ENCODE measurements around the gene EDN3.

The EDN3 gene

GRCh38 chr20:59361411-59361810 is 61.0 kb downstream of the EDN3 start:
- DNase-seq (ENCODE audit: low read depth) = no peak
- no peak overlapping the region for H3K4me3 ChIP-seq (ENCODE audit: low read depth, low read length)
- no peak for TF ChIP-seq CTCF (conservative IDR thresholded peaks at IDR 0.05; ENCODE audit: low read depth, low read length)

- TF ChIP-seq CTCF (conservative IDR thresholded peaks at IDR 0.05; ENCODE audit: low read depth, low read length) = no peak
- no peak for DNase-seq (ENCODE audit: low read depth)
- no peak overlapping the region for H3K4me3 ChIP-seq (ENCODE audit: low read depth, low read length)
Observed at GRCh38 chr20:59363101-59363500, 62.7 kb downstream of the EDN3 start.

- no peak overlapping the region for H3K4me3 ChIP-seq (ENCODE audit: low read depth, low read length)
- no peak for DNase-seq (ENCODE audit: low read depth)
- no peak for TF ChIP-seq CTCF (conservative IDR thresholded peaks at IDR 0.05; ENCODE audit: low read depth, low read length)
Observed at GRCh38 chr20:59364611-59365010, 64.2 kb downstream of the EDN3 start.

- DNase-seq (ENCODE audit: low read depth) = no peak
Observed at GRCh38 chr20:59365611-59366285, 65.3 kb downstream of the EDN3 start.

GRCh38 chr20:59371431-59371830 is 71.0 kb downstream of the EDN3 start:
- H3K4me3 ChIP-seq (ENCODE audit: low read depth, low read length) = no peak overlapping the region
- DNase-seq (ENCODE audit: low read depth) = no peak
- no peak for TF ChIP-seq CTCF (conservative IDR thresholded peaks at IDR 0.05; ENCODE audit: low read depth, low read length)

More at GRCh38 chr20:59365611-59366285, 65.3 kb downstream of the EDN3 start:
- H3K4me3 ChIP-seq (ENCODE audit: low read depth, low read length) = no peak overlapping the region
- no peak for TF ChIP-seq CTCF (conservative IDR thresholded peaks at IDR 0.05; ENCODE audit: low read depth, low read length)

- no peak for DNase-seq (ENCODE audit: low read depth)
- no peak overlapping the region for H3K4me3 ChIP-seq (ENCODE audit: low read depth, low read length)
- TF ChIP-seq CTCF (conservative IDR thresholded peaks at IDR 0.05; ENCODE audit: low read depth, low read length) = no peak
Observed at GRCh38 chr20:59374261-59374660, 73.8 kb downstream of the EDN3 start.

- TF ChIP-seq CTCF (conservative IDR thresholded peaks at IDR 0.05; ENCODE audit: low read depth, low read length) = no peak
- no peak for DNase-seq (ENCODE audit: low read depth)
- H3K4me3 ChIP-seq (ENCODE audit: low read depth, low read length) = no peak overlapping the region
Observed at GRCh38 chr20:59375541-59375940, 75.1 kb downstream of the EDN3 start.
